OCI-LY3 (cell line): ENCODE measurements around the gene ARHGEF25.

ENCODE experiments used
- H2AFZ ChIP-seq: fragments of 200-600, 300-600 bp; shearing (Covaris generic); 2 replicates; pipeline ENCODE4 v1.6.0; 2014; ENCODE audit warnings: antibody characterized with exemption, low read depth, low read length
- H3K27ac ChIP-seq: fragments of 200-600, 300-600 bp; sonication (generic); 2 replicates; pipeline ENCODE4 v1.5.1; 2014; ENCODE audit warnings: mild to moderate bottlenecking, low read length, moderate library complexity, mixed read lengths
- H3K27me3 ChIP-seq: fragments of 200-600, 300-600 bp; sonication (generic); 2 replicates; pipeline ENCODE4 v1.6.1; 2014; ENCODE audit warnings: low read depth, low read length, mixed read lengths
- H3K36me3 ChIP-seq: fragments of 200-600, 300-600 bp; sonication (generic); replicated peaks from 2 replicates; pipeline ENCODE3; 2014; ENCODE audit warnings: low read depth, low read length, mixed read lengths
- H3K4me1 ChIP-seq: fragments of 300-600, 200-600 bp; sonication (generic); 2 replicates; pipeline ENCODE4 v1.6.1; 2014; ENCODE audit warnings: low read length, mixed read lengths
- H3K4me2 ChIP-seq: fragments of 200-600, 300-600 bp; sonication (generic); 2 replicates; pipeline ENCODE4 v1.6.1; 2014; ENCODE audit warnings: low read length, mixed read lengths
- H3K4me3 ChIP-seq: fragments of 300-600, 200-600 bp; sonication (generic); 2 replicates; pipeline ENCODE4 v1.5.1; 2014; ENCODE audit warnings: antibody characterized with exemption, mild to moderate bottlenecking, low read length, moderate library complexity
- H3K79me2 ChIP-seq: fragments of 300-600, 200-600 bp; shearing (Covaris generic); 2 replicates; pipeline ENCODE4 v1.6.1; 2014; ENCODE audit warnings: mild to moderate bottlenecking, low read length, mixed read lengths
- H3K9ac ChIP-seq: fragments of 300-600, 200-600 bp; shearing (Covaris generic); 2 replicates; pipeline ENCODE4 v1.6.0; 2014; ENCODE audit warnings: mild to moderate bottlenecking, low read length, moderate library complexity
- H3K9me3 ChIP-seq: fragments of 200-600, 300-600 bp; shearing (Covaris generic); 2 replicates; pipeline ENCODE4 v1.6.1; 2014; ENCODE audit warnings: low read length, mixed read lengths; ENCODE audit not compliant: insufficient read depth
- H4K20me1 ChIP-seq: fragments of 200-600, 300-600 bp; sonication (generic); 2 replicates; pipeline ENCODE4 v1.6.1; 2016; ENCODE audit warnings: low read length, mixed read lengths; ENCODE audit not compliant: insufficient read depth
- CTCF ChIP-seq: fragments of 200-600, 300-600 bp; sonication (generic); IDR thresholded peaks from 2 replicates; pipeline ENCODE4 v1.5.1; 2014; ENCODE audit warnings: antibody characterized with exemption, low read length, low read depth
- EZH2phosphoT487 ChIP-seq: fragments of 200-600 bp; shearing (Covaris generic); IDR thresholded peaks from 2 replicates; pipeline ENCODE4 v1.6.1; 2018; ENCODE audit warnings: antibody characterized with exemption, mixed run types, low read depth

ARHGEF25 gene

GRCh38 chr12:57575771-57576612 lies 35.2 kb upstream of the ARHGEF25 start:
- Histone ChIP-seq H3K36me3 (no peaks in the 10 kb centered on the region), H2AFZ (no peak overlapping the region), H3K9me3 (no peaks in the 10 kb centered on the region), H3K27ac (no peak overlapping the region), H3K79me2 (no peaks in the 10 kb centered on the region), H3K27me3 (peaks cover 3% of the 10 kb centered on the region; the same call in 1 of the 2 replicates), H3K4me1 (no peaks in the 10 kb centered on the region), H4K20me1 (no peaks in the 10 kb centered on the region), H3K9ac (no peak overlapping the region), H3K4me3 (no peak overlapping the region), H3K4me2 (no peak overlapping the region)
- no peak for TF ChIP-seq EZH2phosphoT487
- no peak for TF ChIP-seq CTCF

GRCh38 chr12:57576613-57577160 lies 34.5 kb upstream of the ARHGEF25 start:
- Histone ChIP-seq H4K20me1 (no peaks in the 10 kb centered on the region), H3K79me2 (no peaks in the 10 kb centered on the region), H3K4me3 (no peak overlapping the region), H3K9me3 (no peaks in the 10 kb centered on the region), H3K9ac (no peak overlapping the region), H3K4me1 (no peaks in the 10 kb centered on the region), H3K36me3 (no peaks in the 10 kb centered on the region), H3K27me3 (peaks cover 3% of the 10 kb centered on the region; the same call in 1 of the 2 replicates), H3K27ac (no peak overlapping the region), H3K4me2 (no peak overlapping the region), H2AFZ (no peak overlapping the region; the same call in 1 of the 2 replicates)
- TF ChIP-seq CTCF (no peak), EZH2phosphoT487 (no peak)

- H3K4me3 ChIP-seq = no peak overlapping the region
- no peaks in the 10 kb centered on the region for H3K36me3 ChIP-seq
- H2AFZ ChIP-seq = no peak overlapping the region
- no peaks in the 10 kb centered on the region for H3K9me3 ChIP-seq
- TF ChIP-seq CTCF = no peak
- no peak for TF ChIP-seq EZH2phosphoT487
- no peak overlapping the region for H3K27ac ChIP-seq
- no peaks in the 10 kb centered on the region for H3K79me2 ChIP-seq
- H3K9ac ChIP-seq = no peak overlapping the region
- H3K27me3 ChIP-seq = peaks cover 11% of the 10 kb centered on the region
- peaks cover 4% of the 10 kb centered on the region; the same call in 1 of the 2 replicates for H3K4me1 ChIP-seq
- no peak overlapping the region for H3K4me2 ChIP-seq
- H4K20me1 ChIP-seq = no peaks in the 10 kb centered on the region
These were observed 33.1 kb upstream of the ARHGEF25 start for GRCh38 chr12:57577981-57578758.

- H3K79me2 ChIP-seq = no peaks in the 10 kb centered on the region
- no peak overlapping the region for H2AFZ ChIP-seq
- no peaks in the 10 kb centered on the region for H3K9me3 ChIP-seq
- H3K4me2 ChIP-seq = no peak overlapping the region
- H3K4me3 ChIP-seq = no peak overlapping the region
- H3K4me1 ChIP-seq = peaks cover 4% of the 10 kb centered on the region; the same call in 1 of the 2 replicates
- no peak overlapping the region for H3K27ac ChIP-seq
- no peak for TF ChIP-seq EZH2phosphoT487
- TF ChIP-seq CTCF = no peak
- H3K9ac ChIP-seq = no peak overlapping the region
- no peaks in the 10 kb centered on the region for H4K20me1 ChIP-seq
- H3K27me3 ChIP-seq = peaks cover 11% of the 10 kb centered on the region
- no peaks in the 10 kb centered on the region for H3K36me3 ChIP-seq
These were observed 32.2 kb upstream of the ARHGEF25 start for GRCh38 chr12:57579011-57579410.
